HL-60 (cell line): Measurements from ENCODE around the gene OTUB1.

Experiments
- CTCF ChIP-seq: IDR thresholded peaks from one replicate; pipeline ENCODE4 v1.5.1; 2011; ENCODE audit warnings: low read length, control low read depth, inconsistent platforms; ENCODE audit not compliant: insufficient read depth
- GABPA ChIP-seq: IDR thresholded peaks from 2 replicates; pipeline ENCODE4 v1.6.1; 2012; ENCODE audit warnings: low read depth
- POLR2AphosphoS5 ChIP-seq: IDR thresholded peaks from 2 replicates; pipeline ENCODE4 v1.6.1; 2012; ENCODE audit warnings: low read depth
- SPI1 ChIP-seq: IDR thresholded peaks from 2 replicates; pipeline ENCODE4 v1.6.1; 2012; ENCODE audit warnings: low read depth, mild to moderate bottlenecking, borderline replicate concordance

- TF ChIP-seq SPI1 (no peak), CTCF (no peak), GABPA (no peak), POLR2AphosphoS5 (no peak)
These were observed 56.1 kb downstream of the OTUB1 start for GRCh38 chr11:64042301-64042700.
